Transverse colon (tissue), 4 donors: Measurements from ENCODE around the gene IBTK. TPM values are rescaled to one million over a fixed set of nuclear protein-coding genes. Genes with fewer than 3 reads are reported as not detected.

Experiments
- DNase-seq: peaks from one replicate; pipeline ENCODE4 v3.0.0-alpha.2; 2019
- H3K27ac ChIP-seq, 4 donors: fragments of 200-600 bp; sonication (generic); 2 replicates each; pipeline ENCODE4 v1.5.1; 2016 to 2018; ENCODE audit warnings: inconsistent platforms in 4 of 4
- H3K27me3 ChIP-seq: fragments of 200-600 bp; sonication (generic); 2 replicates; pipeline ENCODE4 v1.5.1; 2017; ENCODE audit warnings: inconsistent platforms
- H3K36me3 ChIP-seq, 4 donors: fragments of 200-600 bp; sonication (generic); 2 replicates each; pipeline ENCODE4 v1.5.1; 2017 to 2019; ENCODE audit warnings: inconsistent platforms in 4 of 4
- H3K4me1 ChIP-seq, 4 donors: fragments of 200-600 bp; sonication (generic); 2 replicates each; pipeline ENCODE4 v1.5.1; 2017 to 2020; ENCODE audit warnings: inconsistent platforms in 4 of 4
- H3K4me3 ChIP-seq, 4 donors: fragments of 200-600 bp; sonication (generic); 1 replicate in 1 of 4; 2 replicates in 3 of 4; pipeline versions ENCODE4 v1.5.1 to v1.6.1; 2017 to 2019; ENCODE audit warnings: inconsistent platforms in 4 of 4
- H3K9me3 ChIP-seq, 2 donors: fragments of 200-600 bp; sonication (generic); 2 replicates each; pipeline ENCODE4 v1.5.1; 2017 to 2019; ENCODE audit warnings: inconsistent platforms in 2 of 2
- CTCF ChIP-seq, 5 experiments: fragments of 200-600 bp in 3 of 5; fragments of 450-650 bp in 2 of 5; sonication (generic) in 3 of 5; IDR thresholded peaks; 1 replicate in 2 of 5; 2 replicates in 3 of 5; pipeline ENCODE4 v1.5.1; 2016 to 2017; ENCODE audit warnings: antibody characterized with exemption in 5 of 5, inconsistent platforms in 3 of 5, mild to moderate bottlenecking in 2 of 5, moderate library complexity in 1 of 5
- EP300 ChIP-seq: sonication (generic); formaldehyde crosslinking; IDR thresholded peaks from one replicate; pipeline ENCODE4 v1.6.1; 2017; ENCODE audit warnings: antibody characterized with exemption, low read depth
- POLR2A ChIP-seq: fragments of 450-650 bp; IDR thresholded peaks from one replicate; pipeline ENCODE4 v1.6.1; 2016; ENCODE audit warnings: antibody characterized with exemption, mild to moderate bottlenecking, moderate library complexity
- POLR2AphosphoS5 ChIP-seq, 3 donors: sonication (generic); formaldehyde crosslinking; IDR thresholded peaks; one replicate each; pipeline ENCODE4 v1.6.1; 2016; ENCODE audit warnings: antibody characterized with exemption in 3 of 3
- WGBS, 2 donors: methylation state at CpG; one replicate each; pipeline ENCODE4 v1.1.5; 2018; ENCODE audit warnings: low coverage in 1 of 2; 5-methylcytosine and 5-hydroxymethylcytosine counted together
- in situ Hi-C, 4 donors: fragments of 200-750 bp; cut with MboI; loops; one replicate each; pipeline versions ENCODE4 v1.15.0 to v1.15.1; 2017; ENCODE audit warnings: low sequenced_read_pairs in 3 of 4, low pct_ligation_motif_present in 1 of 4, low pct_unique_long_range_greater_than_20kb in 1 of 4
- intact Hi-C: fragments of 100-400 bp; cut with DNase I; formaldehyde crosslinking; loops from one replicate; pipeline ENCODE4 v1.15.1; 2023; ENCODE audit warnings: low total_unique reads
- total RNA-seq, 4 donors: library from RNA; depleted of rRNA; stranded (reverse); fragments of >200 nt; gene quantifications; one replicate each; pipeline ENCODE4 v1.1.0, GENCODE V29; 2016

IBTK gene
- total RNA-seq, 4 donors from 2014 or later: 23.6 to 40.5 (median 34.4) TPM

GRCh38 chr6:82239597-82239996 is 7.9 kb downstream of the IBTK start:
- in situ Hi-C loops: loop anchor here in 2 of 4 donors (25.0 kb wide), 2 partner anchors 948 to 973 kb away; partner anchors contain the start of genes PGM3 (in 1 of the 2) and RWDD2A (in 1 of the 2)
- Histone ChIP-seq H3K27ac (no peak overlapping the region), H3K36me3 (peaks cover 0 to 8% (median 0%) of the 10 kb centered on the region in 4 donors), H3K4me1 (peaks cover 0 to 22% (median 2%) of the 10 kb centered on the region in 4 donors), H3K9me3 (no peaks in the 10 kb centered on the region), H3K27me3 (no peaks in the 10 kb centered on the region), H3K4me3 (no peak overlapping the region)
- WGBS, 2 donors: 96 to 100% methylated on average over 2 of the region's 2 CpGs
- TF ChIP-seq CTCF (IDR thresholded peaks at IDR 0.05) (no peak), POLR2A (no peak), EP300 (no peak), POLR2AphosphoS5 (IDR thresholded peaks at IDR 0.05) (no peak)
- no peak for DNase-seq
- intact Hi-C loops: no loop called here

- Histone ChIP-seq H3K27me3 (no peaks in the 10 kb centered on the region), H3K9me3 (no peaks in the 10 kb centered on the region), H3K4me1 (peaks cover 0 to 11% (median 2%) of the 10 kb centered on the region in 4 donors), H3K4me3 (no peak overlapping the region), H3K36me3 (peaks cover 0 to 17% (median 2%) of the 10 kb centered on the region in 4 donors), H3K27ac (no peak overlapping the region)
- no peak for DNase-seq
- in situ Hi-C loops: loop anchor here in 2 of 4 donors (25.0 kb wide), 2 partner anchors 950 to 975 kb away; partner anchors contain the start of genes PGM3 (in 1 of the 2) and RWDD2A (in 1 of the 2)
- 56% methylated on average over 1 of the region's 1 CpG; no CpG with 5 or more reads in 1 of the 2 donors for WGBS, 2 donors
- TF ChIP-seq CTCF (IDR thresholded peaks at IDR 0.05): no peak
- TF ChIP-seq POLR2A: no peak
- TF ChIP-seq POLR2AphosphoS5 (IDR thresholded peaks at IDR 0.05): no peak
- TF ChIP-seq EP300: no peak
- intact Hi-C loops: no loop called here
Observed at GRCh38 chr6:82237013-82237412, 10.5 kb downstream of the IBTK start.

GRCh38 chr6:82227770-82228169 is 19.8 kb downstream of the IBTK start:
- 87 to 100% methylated on average over 1 of the region's 1 CpG for WGBS, 2 donors
- intact Hi-C loops (no loop called here), in situ Hi-C loops (loop anchor here in 2 of 4 donors (25.0 kb wide), 2 partner anchors 960 to 985 kb away; partner anchors contain the start of genes PGM3 (in 1 of the 2) and RWDD2A (in 1 of the 2))
- TF ChIP-seq POLR2AphosphoS5 (IDR thresholded peaks at IDR 0.05): no peak
- no peak for TF ChIP-seq EP300
- no peak for TF ChIP-seq CTCF (IDR thresholded peaks at IDR 0.05)
- no peak for TF ChIP-seq POLR2A
- no peak for DNase-seq
- Histone ChIP-seq H3K4me3 (no peak overlapping the region), H3K27me3 (no peaks in the 10 kb centered on the region), H3K4me1 (no peaks in the 10 kb centered on the region), H3K36me3 (peaks cover 0 to 61% (median 17%) of the 10 kb centered on the region in 4 donors), H3K9me3 (no peaks in the 10 kb centered on the region), H3K27ac (no peak overlapping the region)

GRCh38 chr6:82220167-82220566 is 27.4 kb downstream of the IBTK start:
- Histone ChIP-seq H3K27ac (no peak overlapping the region), H3K9me3 (no peaks in the 10 kb centered on the region), H3K4me3 (no peak overlapping the region), H3K36me3 (peaks cover 0 to 79% (median 32%) of the 10 kb centered on the region in 4 donors), H3K4me1 (no peaks in the 10 kb centered on the region), H3K27me3 (no peaks in the 10 kb centered on the region)
- no peak for DNase-seq
- in situ Hi-C loops: no loop called here
- TF ChIP-seq CTCF (IDR thresholded peaks at IDR 0.05) (no peak), EP300 (no peak), POLR2A (no peak), POLR2AphosphoS5 (IDR thresholded peaks at IDR 0.05) (no peak)
- intact Hi-C loops: no loop called here
- WGBS, 2 donors: 92 to 100% methylated on average over 1 to 2 of the region's 2 CpGs
